ENCODE data around the gene COMT.

Gene COMT

DNA sequence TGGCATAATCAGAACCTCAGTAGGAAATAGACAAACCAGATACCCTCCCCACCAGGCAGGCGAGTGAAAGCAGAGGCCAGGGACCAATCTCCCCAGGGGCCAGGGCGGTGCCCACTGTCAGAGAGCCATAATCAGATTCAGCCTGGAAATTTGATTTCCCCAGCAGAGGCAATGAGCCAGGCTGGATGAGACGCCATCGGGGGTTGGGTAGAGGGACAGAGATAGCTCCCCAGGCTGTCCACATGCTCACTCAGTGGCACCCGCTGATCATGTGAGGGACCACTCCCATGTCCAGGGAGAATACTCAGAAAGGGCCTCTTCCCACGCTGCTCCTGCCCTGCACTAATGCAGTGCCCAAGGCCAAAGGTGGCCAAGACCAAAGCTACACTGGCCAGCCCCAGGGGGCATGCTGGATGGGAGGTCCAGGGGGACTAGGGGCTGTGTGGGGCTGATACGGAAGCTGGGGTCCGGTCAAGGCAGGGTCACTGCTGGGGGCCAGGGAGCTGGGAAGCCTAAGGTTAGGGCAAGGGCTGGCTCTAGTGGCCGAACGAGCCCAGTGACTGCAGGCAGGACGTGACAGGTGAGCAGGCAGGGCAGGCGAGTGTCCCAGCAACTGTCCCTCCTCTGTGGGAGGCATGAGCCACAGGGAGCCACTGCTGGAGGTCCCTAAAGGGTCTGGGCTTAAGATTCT, 55.3 kb downstream of the COMT start:
- no peak for DNase-seq (ENCODE audit: low read depth)

GRCh38 chr22:19997561-19998231, 56.1 kb downstream of the COMT start:
- no peak for DNase-seq (ENCODE audit: low read depth)

- DNase-seq (ENCODE audit: low read depth), result no peak
Observed at GRCh38 chr22:19998232-19998951, 56.8 kb downstream of the COMT start.

DNA sequence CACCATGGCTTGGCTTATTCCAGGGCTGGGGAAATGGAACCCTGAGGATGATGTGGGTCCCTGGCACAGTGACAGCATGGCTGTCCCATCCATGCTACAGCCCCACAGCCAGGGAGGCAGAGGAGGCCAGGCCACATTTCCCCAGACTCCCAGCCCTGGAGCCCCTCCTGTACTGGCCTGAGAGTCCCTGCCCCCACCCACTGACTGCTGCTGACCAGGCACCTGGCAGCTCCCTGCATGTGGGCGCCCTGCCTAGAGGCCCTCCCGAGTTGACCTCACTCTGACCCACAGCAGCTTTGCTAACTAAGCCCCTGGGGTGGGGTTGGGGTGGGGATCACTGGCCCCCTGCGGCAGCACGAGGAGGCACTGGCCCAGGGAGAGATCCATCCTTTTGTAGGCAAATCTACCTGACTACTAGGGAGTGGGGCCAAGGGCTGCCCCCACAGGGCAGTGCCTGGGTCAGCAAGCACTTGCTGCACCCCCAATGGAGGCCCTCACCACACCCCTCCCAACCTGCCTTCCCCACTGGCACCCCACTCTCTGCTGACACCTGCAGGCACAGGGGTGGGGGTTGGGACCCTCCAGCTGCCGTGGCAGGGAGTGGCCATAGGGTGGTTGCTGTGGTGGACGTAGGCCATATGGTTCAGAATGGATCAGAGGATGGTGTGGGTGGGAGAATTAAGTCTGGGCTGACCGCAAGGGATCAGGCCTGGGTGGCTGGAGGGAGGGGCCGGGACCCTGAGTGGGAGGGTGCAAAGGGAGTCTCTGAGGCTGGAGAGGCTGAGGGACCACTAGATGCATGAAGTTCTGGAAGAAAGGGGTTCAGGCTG, 57.6 kb downstream of the COMT start:
- DNase-seq (ENCODE audit: low read depth), result no peak

DNA sequence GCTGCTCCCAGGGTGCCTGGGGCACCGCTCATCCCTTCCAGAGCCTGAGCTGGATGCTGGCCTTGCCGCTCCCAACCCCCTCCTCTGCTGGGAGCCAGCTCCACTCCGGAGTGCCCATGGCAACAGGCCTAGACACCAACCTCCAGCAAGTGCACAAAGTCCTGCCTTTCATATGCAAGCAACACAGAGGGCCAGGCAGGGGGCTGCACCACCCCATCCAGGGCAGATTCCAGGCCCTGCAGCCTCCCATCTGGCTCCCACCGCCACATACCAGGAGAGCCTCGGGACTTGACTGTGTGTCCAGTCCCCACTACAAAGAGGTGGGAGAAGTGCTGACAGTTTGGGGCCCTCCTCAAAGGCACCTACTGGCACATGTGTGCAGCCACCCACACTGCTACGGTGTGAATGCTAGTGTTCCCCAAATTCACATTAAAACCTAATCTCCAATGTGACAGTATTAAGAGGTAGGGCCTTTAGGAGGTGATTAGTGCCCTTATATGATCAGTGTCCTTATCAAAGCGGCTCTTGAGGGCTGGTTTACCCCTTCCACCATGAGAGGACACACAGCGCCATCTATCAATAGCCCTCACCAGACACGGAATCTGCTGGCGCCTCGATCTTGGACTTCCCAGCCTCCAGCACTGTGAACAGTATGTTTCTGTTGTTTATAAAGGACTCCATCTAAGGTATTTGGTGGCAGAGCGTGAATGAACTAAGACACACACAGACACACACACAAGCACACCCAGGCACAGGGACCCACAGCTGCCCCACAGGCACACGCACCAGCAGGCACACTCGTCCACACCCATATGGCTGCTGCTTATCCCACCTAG, 58.9 kb downstream of the COMT start:
- no peak for DNase-seq (ENCODE audit: low read depth)

- DNase-seq (ENCODE audit: low read depth), result peak; percentile 62
Observed at GRCh38 chr22:20001082-20001638, 59.6 kb downstream of the COMT start.

DNA sequence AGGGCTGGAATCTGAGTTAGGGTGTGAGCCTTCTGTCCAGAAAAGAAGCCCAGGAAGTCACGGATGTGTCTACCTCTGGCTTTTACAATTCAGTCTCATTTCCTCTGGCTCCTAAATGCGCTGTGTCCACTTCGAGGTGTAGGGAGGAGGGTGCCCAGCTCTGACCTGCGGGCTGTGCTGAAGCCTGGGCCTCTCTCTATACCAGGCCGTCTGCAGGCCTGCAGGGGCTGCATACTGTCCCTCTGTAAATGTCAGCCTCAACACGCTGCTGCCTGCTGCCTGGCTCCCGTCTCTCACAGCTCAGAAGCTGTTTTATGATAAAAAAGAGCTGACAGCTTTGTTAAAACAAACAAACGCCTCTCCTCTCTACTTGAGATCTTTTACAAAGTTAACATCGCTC, 60.6 kb downstream of the COMT start:
- DNase-seq (ENCODE audit: low read depth), result no peak

DNA sequence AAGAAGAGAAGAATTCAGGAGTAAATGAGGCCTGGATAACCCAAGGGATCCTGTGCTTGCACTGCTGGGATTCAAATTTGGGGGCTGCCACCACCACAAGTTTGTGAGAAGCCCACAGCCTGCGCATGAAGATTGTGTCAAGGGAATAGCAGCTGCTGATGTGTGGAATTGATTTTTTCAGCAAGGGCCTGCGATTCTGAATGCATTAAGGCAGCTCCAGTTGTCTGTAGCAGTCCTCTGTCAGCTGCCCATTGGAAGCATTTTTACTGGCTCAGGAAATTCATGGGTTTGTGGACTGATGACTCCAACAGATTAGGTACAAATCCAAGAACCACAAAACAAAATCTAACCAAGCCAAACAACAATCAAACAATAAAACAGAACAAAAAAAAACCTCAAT, 61.1 kb downstream of the COMT start:
- no peak for DNase-seq (ENCODE audit: low read depth)

- DNase-seq (ENCODE audit: low read depth), result no peak
Observed at GRCh38 chr22:20003304-20003703, 61.7 kb downstream of the COMT start.

DNA sequence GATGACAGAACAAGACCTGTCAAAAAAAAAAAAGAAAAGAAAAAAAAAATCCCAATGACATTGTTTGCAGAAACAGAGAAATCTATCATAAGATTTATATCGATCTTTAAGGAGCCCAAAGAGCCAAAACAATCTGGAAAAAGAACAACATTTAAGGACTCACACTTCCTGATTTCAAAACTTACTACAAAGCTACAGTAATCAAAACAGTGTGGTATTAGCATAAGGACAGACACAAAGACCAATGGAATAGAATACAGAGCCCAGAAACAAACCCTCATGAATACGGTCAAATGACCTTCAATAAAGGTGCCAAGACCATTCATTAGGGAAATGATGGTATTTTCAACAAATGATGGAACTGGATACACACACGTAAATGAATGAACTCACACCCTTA, 62.9 kb downstream of the COMT start:
- DNase-seq (ENCODE audit: low read depth), result no peak

DNA sequence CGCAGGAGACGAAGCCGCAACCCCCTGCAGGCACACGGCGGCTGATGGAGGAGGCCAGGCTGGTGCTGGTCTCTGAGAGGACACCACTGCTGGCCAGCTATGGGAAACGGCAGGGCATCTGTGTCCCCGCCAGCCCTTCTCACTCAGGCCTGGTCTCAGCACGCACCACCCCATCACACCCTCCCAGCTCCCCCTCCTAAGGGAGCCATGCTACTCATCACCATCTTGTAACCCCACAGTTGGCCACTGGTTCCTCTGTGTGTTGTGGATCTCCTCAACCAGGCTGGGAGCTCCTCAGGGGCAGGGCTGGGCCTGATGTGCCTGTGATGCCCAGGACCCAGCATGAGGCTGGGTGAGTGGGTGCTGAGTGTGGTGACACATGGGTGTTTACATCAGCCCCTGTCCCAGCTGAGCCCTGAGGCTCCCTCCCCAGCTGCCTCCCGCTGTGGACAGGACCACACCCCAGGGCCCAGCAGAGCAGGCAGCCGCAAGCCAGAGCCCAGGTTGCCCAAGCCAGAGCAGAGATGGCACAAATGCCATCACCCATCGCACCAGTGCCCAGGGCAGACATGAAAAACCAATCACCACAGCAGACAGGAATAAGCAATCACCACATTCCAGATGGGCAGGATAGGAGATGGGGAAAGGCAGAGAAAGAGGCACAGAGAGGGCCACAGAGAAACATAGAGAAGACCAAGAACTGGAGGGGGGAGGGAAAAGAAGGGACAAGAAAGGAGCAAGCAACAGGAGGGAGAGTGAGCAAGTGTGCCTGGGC, 66.8 kb downstream of the COMT start:
- peak; percentile 8 for DNase-seq (ENCODE audit: low read depth)

DNA sequence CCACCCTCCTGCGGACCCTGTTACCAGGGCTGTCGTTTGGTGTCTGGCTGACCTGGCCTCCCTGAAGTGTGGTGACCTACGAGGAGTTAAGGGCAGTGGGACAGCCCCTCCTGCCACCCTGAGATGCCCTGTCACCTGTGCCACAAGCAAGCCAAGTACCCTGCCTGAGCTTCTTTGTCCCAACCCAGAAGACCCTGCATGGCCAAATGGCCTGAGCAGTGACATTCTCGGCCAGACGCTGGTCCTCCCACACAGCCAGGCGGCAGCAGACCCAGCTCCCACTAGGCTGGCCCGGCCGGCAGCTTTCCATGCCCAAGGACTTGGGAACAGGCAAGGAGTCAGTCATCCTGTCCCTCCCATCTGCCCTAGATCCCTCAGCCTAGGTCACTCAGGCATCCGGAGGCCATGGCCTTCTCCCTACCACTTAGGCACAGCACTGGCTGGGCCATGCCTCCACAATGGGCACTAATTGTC, 67.5 kb downstream of the COMT start:
- DNase-seq (ENCODE audit: low read depth), result no peak

- no peak for DNase-seq (ENCODE audit: low read depth)
Observed at GRCh38 chr22:20009582-20010306, 68.2 kb downstream of the COMT start.

GRCh38 chr22:20010307-20011122, 68.9 kb downstream of the COMT start:
- DNase-seq (ENCODE audit: low read depth), result no peak

GRCh38 chr22:20011123-20011992, 69.8 kb downstream of the COMT start:
- no peak for DNase-seq (ENCODE audit: low read depth)

DNA sequence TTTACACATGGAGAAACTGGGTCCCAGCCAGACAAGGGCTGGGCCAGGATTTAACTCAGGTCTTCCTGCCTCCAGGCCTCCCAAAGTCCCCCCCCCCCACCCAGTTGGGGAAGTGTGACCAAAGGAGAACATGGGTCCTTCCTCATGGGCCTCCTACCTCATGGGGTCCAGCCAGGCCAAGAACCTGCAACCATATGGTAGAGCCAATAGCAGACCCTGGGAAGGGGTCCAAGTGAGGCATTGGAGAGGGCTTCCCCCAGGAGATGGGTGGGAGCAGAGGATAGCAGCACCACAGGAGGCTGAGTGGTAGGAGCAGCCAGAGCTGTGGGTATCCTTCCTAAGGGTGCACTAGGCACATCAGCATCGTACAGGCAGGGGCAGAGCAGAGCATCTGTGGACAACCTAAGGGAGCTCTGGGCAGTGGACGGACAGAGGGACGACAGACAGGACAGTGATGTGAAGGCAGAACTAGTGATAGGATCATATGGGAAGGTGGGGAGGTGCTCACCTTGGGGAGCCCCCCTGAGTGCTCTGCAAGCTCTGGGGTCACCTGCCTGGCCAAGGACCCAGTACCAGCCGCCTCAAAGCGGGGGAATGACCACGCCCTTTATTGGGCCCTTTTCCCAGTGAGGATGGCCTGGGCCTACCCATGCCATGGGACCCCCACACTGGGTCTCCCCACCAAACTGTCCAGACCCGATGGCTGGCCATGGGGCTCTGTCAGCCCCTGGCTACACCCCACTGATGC, 70.6 kb downstream of the COMT start:
- DNase-seq (ENCODE audit: low read depth), result no peak
